ENCODE results near the gene HSPBAP1.
"Not testable (repeated sequence)": the region's sequence is repeated elsewhere in the genome, so short reads cannot be mapped to it uniquely, and the experiment has no call there.

Gene HSPBAP1

DNA sequence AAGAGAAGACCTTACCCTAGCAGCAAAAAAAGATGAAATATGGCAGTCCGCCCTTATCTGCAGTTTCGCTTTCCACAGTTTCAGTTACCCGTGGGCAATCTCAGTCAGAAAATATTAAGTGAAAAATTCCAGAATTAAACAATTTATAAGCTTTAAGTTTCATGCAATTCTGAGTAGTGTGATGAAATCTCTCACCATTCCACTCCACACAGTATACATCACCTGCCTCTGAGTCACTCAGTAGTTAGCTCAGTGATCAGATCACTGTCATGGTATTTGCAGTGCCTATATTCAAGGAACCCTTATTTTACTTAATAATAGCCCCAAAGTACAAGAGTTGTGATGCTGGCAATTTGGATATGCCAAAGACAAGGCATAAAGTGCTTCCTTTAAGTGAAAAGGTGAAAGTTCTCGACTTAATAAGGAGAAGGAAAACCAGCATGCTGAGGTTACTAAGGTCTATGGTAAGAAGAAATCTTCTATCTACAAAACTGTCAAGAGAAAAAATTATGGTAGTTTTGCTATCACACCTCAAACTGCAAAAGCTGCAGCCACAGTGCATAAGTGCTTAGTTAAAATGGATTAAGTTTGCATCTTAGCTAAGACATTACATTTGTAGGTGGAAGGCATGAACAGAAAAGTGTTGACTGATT, 48.1 kb downstream of the HSPBAP1 start:
- Histone ChIP-seq H3K36me3 (ENCODE audit: control insufficient read depth in 5 of 5, insufficient read depth in 5 of 5, low read length in 5 of 5) (peaks cover 8 to 30% (median 14%) of the 10 kb centered on the region in 5 donors), H3K9ac (ENCODE audit: low read length in 5 of 5) (no peak overlapping the region), H3K9me3 (ENCODE audit: control insufficient read depth in 5 of 5, low read length in 5 of 5) (peaks cover 0 to 3% (median 0%) of the 10 kb centered on the region in 5 donors), H3K27me3 (ENCODE audit: control insufficient read depth in 5 of 5, insufficient read depth in 4 of 5, low read length in 5 of 5) (no peaks in the 10 kb centered on the region), H3K27ac (ENCODE audit: low read depth, low read length) (no peak overlapping the region), H3K4me1 (ENCODE audit: control insufficient read depth in 5 of 5, insufficient read depth in 5 of 5, low read length in 5 of 5) (no peaks in the 10 kb centered on the region), H3K4me3 (ENCODE audit: low read depth in 1 of 5, low read length in 5 of 5) (no peak overlapping the region)

DNA sequence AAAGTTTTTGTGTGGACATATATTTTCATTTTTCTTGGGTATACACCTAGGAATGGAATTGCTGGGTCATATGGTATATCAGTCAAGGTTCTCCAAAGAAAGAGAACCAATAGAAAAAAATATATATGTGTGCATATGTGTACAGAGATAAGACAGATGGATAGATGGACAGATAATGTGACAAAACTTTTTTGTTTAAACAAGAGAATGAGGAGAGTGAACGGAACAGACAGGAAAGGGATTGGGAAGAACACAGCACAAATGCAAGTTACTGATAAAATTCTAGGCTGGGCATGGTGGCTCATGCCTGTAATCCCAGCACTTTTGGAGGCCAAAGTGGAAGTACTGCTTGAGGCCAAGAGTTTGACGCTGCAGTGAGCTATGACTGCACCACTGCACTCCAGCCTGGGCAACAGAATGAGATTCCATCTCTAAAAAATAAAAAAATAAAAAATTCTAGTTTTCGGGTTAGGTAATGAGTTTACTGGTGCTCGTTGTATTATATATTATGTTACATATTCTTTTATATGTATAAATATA, 50.0 kb downstream of the HSPBAP1 start:
- Histone ChIP-seq H3K9me3 (ENCODE audit: control insufficient read depth in 5 of 5, low read length in 5 of 5) (peaks cover 0 to 3% (median 0%) of the 10 kb centered on the region in 5 donors), H3K27me3 (ENCODE audit: control insufficient read depth in 5 of 5, insufficient read depth in 4 of 5, low read length in 5 of 5) (no peaks in the 10 kb centered on the region), H3K36me3 (ENCODE audit: control insufficient read depth in 5 of 5, insufficient read depth in 5 of 5, low read length in 5 of 5) (peaks cover 20 to 40% (median 24%) of the 10 kb centered on the region in 5 donors), H3K9ac (ENCODE audit: low read length in 5 of 5) (no peak overlapping the region), H3K4me1 (ENCODE audit: control insufficient read depth in 5 of 5, insufficient read depth in 5 of 5, low read length in 5 of 5) (no peaks in the 10 kb centered on the region), H3K4me3 (ENCODE audit: low read depth in 1 of 5, low read length in 5 of 5) (no peak overlapping the region), H3K27ac (ENCODE audit: low read depth, low read length) (no peak overlapping the region)

DNA sequence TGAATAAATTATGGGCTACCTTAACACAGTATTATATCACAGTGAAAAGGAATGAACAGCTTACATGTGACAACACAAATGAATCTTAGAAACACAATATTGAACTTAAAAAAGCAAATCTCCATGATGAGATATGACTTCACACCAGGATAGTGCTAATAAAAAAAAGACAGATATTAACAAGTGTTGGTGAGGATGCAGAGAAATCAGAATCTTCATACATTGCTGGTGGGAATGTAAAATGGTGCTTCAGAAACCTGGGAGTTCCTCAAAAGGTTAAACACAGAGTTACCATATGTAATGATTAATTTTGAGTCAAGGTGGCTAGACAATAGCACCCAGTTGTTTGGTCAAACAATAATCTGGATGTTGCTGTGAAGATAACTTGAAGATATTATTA, 51.4 kb downstream of the HSPBAP1 start:
- no peaks in the 10 kb centered on the region for H3K27me3 ChIP-seq (ENCODE audit: control insufficient read depth in 5 of 5, insufficient read depth in 4 of 5, low read length in 5 of 5)
- H3K27ac ChIP-seq (ENCODE audit: low read depth, low read length) = no peak overlapping the region
- no peak overlapping the region for H3K9ac ChIP-seq (ENCODE audit: low read length in 5 of 5)
- H3K9me3 ChIP-seq (ENCODE audit: control insufficient read depth in 5 of 5, low read length in 5 of 5) = peaks cover 0 to 3% (median 0%) of the 10 kb centered on the region in 5 donors
- H3K4me1 ChIP-seq (ENCODE audit: control insufficient read depth in 5 of 5, insufficient read depth in 5 of 5, low read length in 5 of 5) = no peaks in the 10 kb centered on the region
- H3K36me3 ChIP-seq (ENCODE audit: control insufficient read depth in 5 of 5, insufficient read depth in 5 of 5, low read length in 5 of 5) = peaks cover 20 to 40% (median 24%) of the 10 kb centered on the region in 5 donors
- no peak overlapping the region for H3K4me3 ChIP-seq (ENCODE audit: low read depth in 1 of 5, low read length in 5 of 5)

DNA sequence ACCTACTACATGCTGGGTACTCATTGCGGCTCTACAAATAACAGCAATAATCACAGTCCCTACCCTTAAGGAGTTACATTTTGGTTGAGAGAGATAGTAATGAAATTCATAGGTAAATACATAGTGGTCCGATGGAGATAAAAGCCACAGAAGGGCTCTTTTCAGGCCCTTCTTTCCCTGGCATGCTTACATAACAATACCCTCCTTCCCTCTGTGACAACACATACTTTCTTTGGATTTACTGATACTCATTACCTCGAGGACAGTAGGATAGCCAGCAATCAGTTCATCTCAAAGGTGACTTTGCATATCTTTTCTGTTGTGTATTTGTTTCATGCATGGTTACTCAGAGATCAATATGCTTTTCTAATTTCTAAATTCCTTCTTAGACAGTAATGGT, 54.5 kb downstream of the HSPBAP1 start:
- H3K4me3 ChIP-seq (ENCODE audit: low read depth in 1 of 5, low read length in 5 of 5) = no peak overlapping the region
- H3K4me1 ChIP-seq (ENCODE audit: control insufficient read depth in 5 of 5, insufficient read depth in 5 of 5, low read length in 5 of 5) = no peaks in the 10 kb centered on the region
- no peak overlapping the region for H3K9ac ChIP-seq (ENCODE audit: low read length in 5 of 5)
- no peak overlapping the region for H3K27ac ChIP-seq (ENCODE audit: low read depth, low read length)
- H3K27me3 ChIP-seq (ENCODE audit: control insufficient read depth in 5 of 5, insufficient read depth in 4 of 5, low read length in 5 of 5) = no peaks in the 10 kb centered on the region
- H3K36me3 ChIP-seq (ENCODE audit: control insufficient read depth in 5 of 5, insufficient read depth in 5 of 5, low read length in 5 of 5) = peaks cover 20 to 36% (median 24%) of the 10 kb centered on the region in 5 donors
- H3K9me3 ChIP-seq (ENCODE audit: control insufficient read depth in 5 of 5, low read length in 5 of 5) = peaks cover 0 to 3% (median 0%) of the 10 kb centered on the region in 5 donors

DNA sequence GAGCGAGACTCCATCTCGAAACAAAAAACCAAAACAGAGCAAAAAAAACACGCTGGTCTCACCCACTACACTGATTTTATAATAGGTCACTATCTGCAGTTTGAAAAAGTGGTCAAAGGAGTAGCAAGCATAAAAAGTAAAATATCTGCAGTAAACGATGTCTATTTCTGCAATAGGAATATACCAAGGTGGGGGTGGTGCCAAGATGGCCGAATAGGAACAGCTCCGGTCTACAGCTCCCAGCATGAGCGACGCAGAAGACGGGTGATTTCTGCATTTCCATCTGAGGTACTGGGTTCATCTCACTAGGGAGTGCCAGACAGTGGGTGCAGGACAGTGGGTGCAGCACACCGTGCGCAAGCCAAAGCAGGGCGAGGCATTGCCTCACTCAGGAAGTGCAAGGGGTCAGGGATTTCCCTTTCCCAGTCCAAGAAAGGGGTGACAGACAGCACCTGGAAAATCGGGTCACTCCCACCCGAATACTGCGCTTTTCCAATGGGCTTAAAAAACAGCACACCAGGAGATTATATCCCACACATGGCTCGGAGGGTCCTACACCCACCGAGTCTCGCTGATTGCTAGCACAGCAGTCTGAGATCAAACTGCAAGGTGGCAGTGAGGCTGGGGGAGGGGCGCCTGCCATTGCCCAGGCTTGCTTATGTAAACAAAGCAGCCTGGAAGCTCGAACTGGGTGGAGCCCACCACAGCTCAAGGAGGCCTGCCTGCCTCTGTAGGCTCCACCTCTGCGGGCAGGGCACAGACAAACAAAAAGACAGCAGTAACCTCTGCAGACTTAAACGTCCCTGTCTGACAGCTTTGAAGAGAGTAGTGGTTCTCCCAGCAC, 60.7 kb downstream of the HSPBAP1 start:
- H3K27me3 ChIP-seq (ENCODE audit: control insufficient read depth in 5 of 5, insufficient read depth in 4 of 5, low read length in 5 of 5); H3K9ac ChIP-seq (ENCODE audit: low read length in 5 of 5); H3K4me1 ChIP-seq (ENCODE audit: control insufficient read depth in 5 of 5, insufficient read depth in 5 of 5, low read length in 5 of 5); H3K4me3 ChIP-seq (ENCODE audit: low read depth in 1 of 5, low read length in 5 of 5); H3K9me3 ChIP-seq (ENCODE audit: control insufficient read depth in 5 of 5, low read length in 5 of 5); H3K27ac ChIP-seq (ENCODE audit: low read depth, low read length): not testable (repeated sequence)
- peaks cover 0 to 15% (median 9%) of the 10 kb centered on the region in 5 donors for H3K36me3 ChIP-seq (ENCODE audit: control insufficient read depth in 5 of 5, insufficient read depth in 5 of 5, low read length in 5 of 5)

DNA sequence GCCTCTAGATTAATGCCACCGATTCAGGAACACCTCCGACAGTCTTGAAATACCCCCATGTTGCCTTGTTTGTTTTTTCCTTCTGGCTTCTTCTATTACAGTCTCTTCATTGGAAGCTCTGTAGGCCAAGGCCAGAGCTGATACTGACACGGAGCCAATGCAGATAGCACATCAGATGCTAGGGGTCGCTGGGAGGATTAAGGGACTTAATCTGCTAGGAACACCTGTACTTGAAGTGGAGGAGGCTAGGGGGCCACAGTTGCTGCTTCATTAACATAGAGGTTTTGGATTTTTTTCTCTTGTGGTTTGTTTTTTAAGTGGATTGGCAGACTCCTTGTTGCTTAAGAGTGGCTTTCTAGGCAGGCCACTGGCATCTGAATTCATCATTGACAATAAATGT, 63.4 kb downstream of the HSPBAP1 start:
- Histone ChIP-seq H3K9ac (ENCODE audit: low read length in 5 of 5) (no peak overlapping the region), H3K27ac (ENCODE audit: low read depth, low read length) (no peak overlapping the region), H3K27me3 (ENCODE audit: control insufficient read depth in 5 of 5, insufficient read depth in 4 of 5, low read length in 5 of 5) (no peaks in the 10 kb centered on the region), H3K4me1 (ENCODE audit: control insufficient read depth in 5 of 5, insufficient read depth in 5 of 5, low read length in 5 of 5) (no peaks in the 10 kb centered on the region), H3K4me3 (ENCODE audit: low read depth in 1 of 5, low read length in 5 of 5) (no peak overlapping the region), H3K9me3 (ENCODE audit: control insufficient read depth in 5 of 5, low read length in 5 of 5) (no peaks in the 10 kb centered on the region), H3K36me3 (ENCODE audit: control insufficient read depth in 5 of 5, insufficient read depth in 5 of 5, low read length in 5 of 5) (peaks cover 0 to 17% (median 9%) of the 10 kb centered on the region in 5 donors)

DNA sequence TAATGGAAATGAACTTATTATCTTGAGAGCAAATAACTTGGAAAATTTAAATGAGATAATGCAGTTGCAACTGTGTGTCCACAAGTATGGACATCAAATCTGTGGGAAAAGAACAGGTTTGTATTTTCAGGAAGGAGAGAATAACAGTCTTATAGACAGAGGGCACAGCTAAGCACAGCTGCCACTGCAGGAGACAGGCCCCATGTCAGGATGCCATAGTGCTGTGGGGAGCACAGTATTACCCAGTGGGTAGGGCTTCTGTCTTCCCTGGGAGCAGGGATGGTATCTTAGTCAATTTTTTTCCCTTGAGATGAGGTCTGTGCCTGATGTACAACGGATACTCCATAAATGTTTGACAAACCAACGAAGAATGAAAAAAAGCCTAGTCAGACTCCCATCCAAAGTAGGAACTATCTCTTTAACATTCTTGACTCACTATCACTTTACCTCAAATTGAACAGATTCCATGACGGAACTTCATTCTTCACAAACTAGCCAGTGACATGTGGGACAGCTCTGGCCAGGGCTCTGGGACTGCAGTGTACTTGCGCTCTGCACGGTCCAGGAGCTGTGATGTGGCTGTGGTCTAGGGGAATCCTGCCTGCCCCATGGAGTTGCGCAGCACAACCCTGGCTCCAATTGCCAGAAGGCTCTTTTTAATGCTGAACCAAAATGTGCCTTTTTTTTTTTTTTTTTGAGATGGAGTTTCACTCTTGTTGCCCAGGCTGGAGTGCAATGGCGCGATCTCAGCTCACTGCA, 64.7 kb downstream of the HSPBAP1 start:
- Histone ChIP-seq H3K36me3 (ENCODE audit: control insufficient read depth in 5 of 5, insufficient read depth in 5 of 5, low read length in 5 of 5) (peaks cover 0 to 17% (median 9%) of the 10 kb centered on the region in 5 donors), H3K9ac (ENCODE audit: low read length in 5 of 5) (no peak overlapping the region), H3K27me3 (ENCODE audit: control insufficient read depth in 5 of 5, insufficient read depth in 4 of 5, low read length in 5 of 5) (no peaks in the 10 kb centered on the region)

DNA sequence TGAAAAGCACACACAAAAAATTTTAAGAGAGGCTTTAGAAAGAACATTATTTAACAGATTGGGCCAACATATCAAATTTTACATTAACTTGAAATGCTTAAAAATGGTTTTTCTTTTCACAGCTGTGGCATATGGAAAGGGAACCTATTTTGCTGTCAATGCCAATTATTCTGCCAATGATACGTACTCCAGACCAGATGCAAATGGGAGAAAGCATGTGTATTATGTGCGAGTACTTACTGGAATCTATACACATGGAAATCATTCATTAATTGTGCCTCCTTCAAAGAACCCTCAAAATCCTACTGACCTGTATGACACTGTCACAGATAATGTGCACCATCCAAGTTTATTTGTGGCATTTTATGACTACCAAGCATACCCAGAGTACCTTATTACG, 65.4 kb downstream of the HSPBAP1 start:
- Histone ChIP-seq H3K36me3 (ENCODE audit: control insufficient read depth in 5 of 5, insufficient read depth in 5 of 5, low read length in 5 of 5) (peaks cover 0 to 17% (median 9%) of the 10 kb centered on the region in 5 donors), H3K4me3 (ENCODE audit: low read depth in 1 of 5, low read length in 5 of 5) (no peak overlapping the region), H3K9me3 (ENCODE audit: control insufficient read depth in 5 of 5, low read length in 5 of 5) (no peaks in the 10 kb centered on the region), H3K27ac (ENCODE audit: low read depth, low read length) (no peak overlapping the region), H3K9ac (ENCODE audit: low read length in 5 of 5) (no peak overlapping the region), H3K27me3 (ENCODE audit: control insufficient read depth in 5 of 5, insufficient read depth in 4 of 5, low read length in 5 of 5) (no peaks in the 10 kb centered on the region), H3K4me1 (ENCODE audit: control insufficient read depth in 5 of 5, insufficient read depth in 5 of 5, low read length in 5 of 5) (no peaks in the 10 kb centered on the region)

More for the DNA sequence above, 64.7 kb downstream of the HSPBAP1 start:
- Histone ChIP-seq H3K4me1 (ENCODE audit: control insufficient read depth in 5 of 5, insufficient read depth in 5 of 5, low read length in 5 of 5) (no peaks in the 10 kb centered on the region), H3K9me3 (ENCODE audit: control insufficient read depth in 5 of 5, low read length in 5 of 5) (no peaks in the 10 kb centered on the region), H3K27ac (ENCODE audit: low read depth, low read length) (no peak overlapping the region), H3K4me3 (ENCODE audit: low read depth in 1 of 5, low read length in 5 of 5) (no peak overlapping the region)

DNA sequence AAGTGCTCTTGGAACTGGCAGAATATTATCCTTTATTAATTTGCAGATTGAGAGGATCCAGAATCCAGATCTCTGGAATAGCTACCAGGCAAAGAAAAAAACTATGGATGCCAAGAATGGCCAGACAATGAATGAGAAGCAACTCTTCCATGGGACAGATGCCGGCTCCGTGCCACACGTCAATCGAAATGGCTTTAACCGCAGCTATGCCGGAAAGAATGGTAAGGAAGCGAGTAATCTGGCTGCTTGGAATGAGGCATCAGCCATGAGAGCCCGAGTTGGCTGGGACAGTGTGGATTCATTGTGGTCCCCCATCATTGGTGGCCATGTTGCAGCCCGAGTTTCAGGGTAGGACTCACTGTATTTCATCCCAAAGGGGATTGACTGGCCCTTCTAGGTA, 65.9 kb downstream of the HSPBAP1 start:
- no peak overlapping the region for H3K4me3 ChIP-seq (ENCODE audit: low read depth in 1 of 5, low read length in 5 of 5)
- H3K27me3 ChIP-seq (ENCODE audit: control insufficient read depth in 5 of 5, insufficient read depth in 4 of 5, low read length in 5 of 5) = no peaks in the 10 kb centered on the region
- peaks cover 0 to 18% (median 9%) of the 10 kb centered on the region in 5 donors for H3K36me3 ChIP-seq (ENCODE audit: control insufficient read depth in 5 of 5, insufficient read depth in 5 of 5, low read length in 5 of 5)
- H3K9me3 ChIP-seq (ENCODE audit: control insufficient read depth in 5 of 5, low read length in 5 of 5) = no peaks in the 10 kb centered on the region
- no peak overlapping the region for H3K9ac ChIP-seq (ENCODE audit: low read length in 5 of 5)
- H3K4me1 ChIP-seq (ENCODE audit: control insufficient read depth in 5 of 5, insufficient read depth in 5 of 5, low read length in 5 of 5) = no peaks in the 10 kb centered on the region
- H3K27ac ChIP-seq (ENCODE audit: low read depth, low read length) = no peak overlapping the region
